GM23338 (cell line): ENCODE measurements around the gene FRAT2. TPM values are rescaled to one million over a fixed set of nuclear protein-coding genes. Genes with fewer than 3 reads are reported as not detected.

ENCODE experiments used
- ATAC-seq: fragments of 200-7000 bp; cut with Tn5 transposase; 3 replicates; pipeline ENCODE4 v1.9.1; 2020
- DNase-seq: peaks from one replicate; pipeline ENCODE4 v3.0.0-alpha.2; 2015; ENCODE audit warnings: low spot score
- H2AFZ ChIP-seq: fragments of 200-600 bp; sonication (generic); 2 replicates; pipeline ENCODE4 v1.8.0; 2016; ENCODE audit warnings: antibody characterized with exemption, mild to moderate bottlenecking, moderate library complexity
- H3F3A ChIP-seq: fragments of 200-600 bp; sonication (generic); replicated peaks from 2 replicates; pipeline ENCODE4 v1.8.0; 2017; ENCODE audit warnings: antibody characterized with exemption, mixed run types, low read depth
- H3K27ac ChIP-seq: fragments of 200-600 bp; sonication (generic); 2 replicates; pipeline ENCODE4 v1.6.1; 2016; ENCODE audit warnings: low read depth
- H3K27me3 ChIP-seq: fragments of 200-600 bp; sonication (generic); 2 replicates; pipeline ENCODE4 v1.8.0; 2016; ENCODE audit warnings: mild to moderate bottlenecking, mixed run types, moderate library complexity; ENCODE audit not compliant: insufficient read depth
- H3K36me3 ChIP-seq: fragments of 200-600 bp; sonication (generic); 2 replicates; pipeline ENCODE4 v1.8.0; 2016; ENCODE audit warnings: mild to moderate bottlenecking; ENCODE audit not compliant: insufficient read depth
- H3K4me1 ChIP-seq: fragments of 200-600 bp; sonication (generic); 2 replicates; pipeline ENCODE4 v1.8.0; 2016; ENCODE audit warnings: mild to moderate bottlenecking, moderate library complexity; ENCODE audit not compliant: insufficient read depth
- H3K4me2 ChIP-seq: fragments of 200-600 bp; sonication (generic); 2 replicates; pipeline ENCODE4 v1.7.1; 2017; ENCODE audit warnings: mixed run types
- H3K4me3 ChIP-seq: fragments of 200-600 bp; sonication (generic); 2 replicates; pipeline ENCODE4 v1.6.1; 2016; ENCODE audit warnings: mixed run types
- H3K79me2 ChIP-seq: fragments of 200-600 bp; sonication (generic); replicated peaks from 2 replicates; pipeline ENCODE4 v1.8.0; 2017; ENCODE audit warnings: mild to moderate bottlenecking; ENCODE audit not compliant: insufficient read depth
- H3K9me2 ChIP-seq: fragments of 200-600 bp; sonication (generic); 2 replicates; pipeline ENCODE4 v1.8.0; 2017; ENCODE audit not compliant: insufficient read depth
- H4K20me1 ChIP-seq: fragments of 200-600 bp; sonication (generic); replicated peaks from 2 replicates; pipeline ENCODE4 v1.8.0; 2017; ENCODE audit warnings: mild to moderate bottlenecking; ENCODE audit not compliant: insufficient read depth
- H3K27ac Mint-ChIP-seq: 2 replicates; pipeline ENCODE4 v1.8.0; 2020; ENCODE audit warnings: inconsistent platforms, mild to moderate bottlenecking, moderate library complexity, mixed read lengths
- H3K27me3 Mint-ChIP-seq: 3 replicates; pipeline ENCODE4 v1.8.0; 2022; ENCODE audit warnings: low read depth, mild to moderate bottlenecking, moderate library complexity, mixed read lengths, inconsistent platforms; ENCODE audit not compliant: insufficient read depth, poor library complexity
- H3K36me3 Mint-ChIP-seq: 3 replicates; pipeline ENCODE4 v1.8.0; 2021; ENCODE audit warnings: low read depth, mild to moderate bottlenecking, inconsistent platforms, moderate library complexity, mixed read lengths
- H3K4me1 Mint-ChIP-seq: 3 replicates; pipeline ENCODE4 v1.8.0; 2020; ENCODE audit warnings: mild to moderate bottlenecking, inconsistent platforms, mixed read lengths
- H3K4me3 Mint-ChIP-seq: 3 replicates; pipeline ENCODE4 v1.8.0; 2021; ENCODE audit warnings: moderate library complexity, mild to moderate bottlenecking, inconsistent platforms, mixed read lengths
- H3K9me3 Mint-ChIP-seq: 3 replicates; pipeline ENCODE4 v1.8.0; 2020; ENCODE audit warnings: moderate library complexity, mild to moderate bottlenecking, inconsistent platforms, mixed read lengths
- CREB1 ChIP-seq: fragments of 250-450 bp; sonication (Bioruptor Pico); IDR thresholded peaks from 2 replicates; pipeline ENCODE4 v1.5.0; 2020; ENCODE audit warnings: low read depth, mild to moderate bottlenecking, moderate library complexity
- CTCF ChIP-seq, 2 experiments: fragments of 200-600 bp in 1 of 2; sonication (generic) in 1 of 2; conservative IDR thresholded peaks; 2 replicates each; pipeline versions ENCODE4 v1.5.1 to v1.6.1; 2016 to 2017; ENCODE audit warnings: antibody characterized with exemption in 2 of 2, low read depth in 2 of 2, mild to moderate bottlenecking in 2 of 2, moderate library complexity in 1 of 2
- ETS1 ChIP-seq: IDR thresholded peaks from 2 replicates; pipeline ENCODE4 v1.6.1; 2016; ENCODE audit warnings: antibody characterized with exemption
- EZH2phosphoT487 ChIP-seq: fragments of 200-600 bp; sonication (generic); IDR thresholded peaks from one replicate; pipeline ENCODE4 v1.8.1; 2018; ENCODE audit warnings: antibody characterized with exemption; ENCODE audit not compliant: unreplicated experiment
- JUNB ChIP-seq: IDR thresholded peaks from one replicate; pipeline ENCODE4 v1.6.1; 2016; ENCODE audit warnings: antibody characterized with exemption; ENCODE audit not compliant: unreplicated experiment
- NANOG ChIP-seq: IDR thresholded peaks from 2 replicates; pipeline ENCODE4 v1.6.1; 2016; ENCODE audit warnings: antibody characterized with exemption, borderline replicate concordance
- POLR2AphosphoS5 ChIP-seq: IDR thresholded peaks from 2 replicates; pipeline ENCODE4 v1.6.1; 2016; ENCODE audit warnings: antibody characterized with exemption, low read depth
- REST ChIP-seq: IDR thresholded peaks from one replicate; pipeline ENCODE4 v1.6.1; 2018; ENCODE audit warnings: antibody characterized with exemption; ENCODE audit not compliant: unreplicated experiment
- STAT1 ChIP-seq: IDR thresholded peaks from one replicate; pipeline ENCODE4 v1.6.1; 2016; ENCODE audit warnings: antibody characterized with exemption; ENCODE audit not compliant: unreplicated experiment
- ZNF331 ChIP-seq: fragments of 250-450 bp; sonication (Bioruptor Pico); IDR thresholded peaks from 2 replicates; pipeline ENCODE4 v1.5.0; 2020; ENCODE audit warnings: low read depth, mild to moderate bottlenecking, moderate library complexity
- polyA plus RNA-seq: library from polyadenylated mRNA; unstranded; fragments of >200 nt; fragmentation: Nextera tagmentation; extraction: Ambion mirVana; gene quantifications from 2 replicates; pipeline ENCODE4 v1.2.1, GENCODE V29; 2016
- total RNA-seq: library from RNA; depleted of rRNA; stranded (reverse); fragments of >200 nt; shearing (Covaris generic); gene quantifications from 2 replicates; pipeline ENCODE4 v1.2.3, GENCODE V29; 2014

FRAT2 gene
- total and polyA plus RNA-seq, 2 experiments from 2014 or later, result 24.5 to 109 TPM

- no peak for TF ChIP-seq ETS1
- no peak for TF ChIP-seq POLR2AphosphoS5
- TF ChIP-seq NANOG, result no peak
These were observed 41.7 kb downstream of the FRAT2 start (continued) for GRCh38 chr10:97292862-97293198.

- H3K27me3 ChIP-seq, result no peaks in the 10 kb centered on the region
- Mint-ChIP-seq H3K27me3 (peaks cover 5% of the 10 kb centered on the region), H3K4me3 (peak within 1 kb of the TSS; percentile 91), H3K9me3 (no peaks in the 10 kb centered on the region; the same call in 2 of the 3 replicates), H3K4me1 (peaks cover 17% of the 10 kb centered on the region), H3K27ac (peak within 1 kb of the TSS; percentile 94), H3K36me3 (peaks cover 13% of the 10 kb centered on the region)
- H3K4me2 ChIP-seq, result peak within 1 kb of the TSS; percentile 85
- H3K36me3 ChIP-seq, result no peaks in the 10 kb centered on the region; the same call in 1 of the 2 replicates
- H3K9me2 ChIP-seq, result no peaks in the 10 kb centered on the region
- H4K20me1 ChIP-seq, result no peaks in the 10 kb centered on the region
- H3K4me3 ChIP-seq, result peak within 1 kb of the TSS; percentile 77
- DNase-seq (peak; percentile 99), ATAC-seq (peak; percentile 95)
- H3K27ac ChIP-seq, result peak within 1 kb of the TSS; percentile 84
- H3K4me1 ChIP-seq, result peaks cover 6% of the 10 kb centered on the region; the same call in 1 of the 2 replicates
- H3K79me2 ChIP-seq, result peaks cover 38% of the 10 kb centered on the region
- peak; percentile 71 for TF ChIP-seq CREB1 (CRISPR knock-in tag)
- peak in 1 of 2 experiments; percentile 6; a peak in 1 of 4 replicates for TF ChIP-seq CTCF (conservative IDR thresholded peaks at IDR 0.05; ENCODE audit: low read depth in 2 of 2)
- no peak for TF ChIP-seq NANOG
- TF ChIP-seq POLR2AphosphoS5, result peak; percentile 81
- peak within 1 kb of the TSS; percentile 85; the same call in 1 of the 2 replicates for H2AFZ ChIP-seq
- H3F3A ChIP-seq, result peaks cover 11% of the 10 kb centered on the region
These were observed 42.2 kb downstream of the FRAT2 start, which contains the start of gene ARHGAP19 for GRCh38 chr10:97292097-97292861. ARHGAP19 (minus strand) TSS chr10:97292637; CDS start chr10:97292627, 10 bp downstream.

- Histone ChIP-seq H3K27ac (peak overlapping the region; percentile 84), H2AFZ (peak overlapping the region; percentile 2; the same call in 1 of the 2 replicates), H3K4me3 (peak overlapping the region; percentile 77), H3K36me3 (no peaks in the 10 kb centered on the region; the same call in 1 of the 2 replicates), H3K27me3 (no peaks in the 10 kb centered on the region), H4K20me1 (no peaks in the 10 kb centered on the region), H3F3A (peaks cover 11% of the 10 kb centered on the region), H3K79me2 (peaks cover 41% of the 10 kb centered on the region), H3K9me2 (no peaks in the 10 kb centered on the region), H3K4me1 (peaks cover 6% of the 10 kb centered on the region; the same call in 1 of the 2 replicates), H3K4me2 (peak overlapping the region; percentile 85)
- Mint-ChIP-seq H3K4me1 (peaks cover 17% of the 10 kb centered on the region), H3K36me3 (peaks cover 16% of the 10 kb centered on the region), H3K4me3 (peak overlapping the region; percentile 91), H3K27ac (peak overlapping the region; percentile 94), H3K9me3 (no peaks in the 10 kb centered on the region; the same call in 2 of the 3 replicates), H3K27me3 (peaks cover 5% of the 10 kb centered on the region)
- no peak for DNase-seq
- ATAC-seq, result peak; percentile 3; the same call in 1 of the 3 replicates
- TF ChIP-seq STAT1 (no peak), REST (no peak), ZNF331 (CRISPR knock-in tag) (no peak), CREB1 (CRISPR knock-in tag) (no peak), EZH2phosphoT487 (no peak), JUNB (no peak)
These were observed 43.0 kb downstream of the FRAT2 start for GRCh38 chr10:97291357-97292096.
